HCT116 (cell line): Measurements from ENCODE around the gene PPP6R3. TPM values are rescaled to one million over a fixed set of nuclear protein-coding genes. Genes with fewer than 3 reads are reported as not detected.

ENCODE experiments used
- ATAC-seq: fragments of 200-7000 bp; cut with Tn5 transposase; 2 replicates; pipeline ENCODE4 v1.9.1; 2020; ENCODE audit warnings: mild to moderate bottlenecking, moderate library complexity
- BruUV-seq: library from RNA; stranded (reverse); fragments of 400-500 nt; replicated peaks from 2 replicates; lab custom pipeline; 2021; lab: Mats Ljungman, UMichigan
- CTCF ChIA-PET: fragments of 300-600 bp; sonication (Branson Sonifier 250); formaldehyde crosslinking; loops from one replicate; lab custom pipeline; 2021; ENCODE audit warnings: antibody characterized with exemption; lab: Charles Lee
- POLR2A ChIA-PET: fragments of 300-600, 350-600 bp; sonication (Branson Sonifier 250); formaldehyde crosslinking; loops from one replicate; lab custom pipeline; 2021; ENCODE audit warnings: antibody characterized with exemption; lab: Charles Lee
- RAD21 ChIA-PET, 2 experiments: fragments of 300-600 bp; sonication (Branson Sonifier 250); formaldehyde crosslinking; loops; one replicate each; lab custom pipeline; 2023; ENCODE audit warnings: low total read pairs in 2 of 2; ENCODE audit not compliant: uncharacterized antibody in 2 of 2, unreplicated experiment in 2 of 2, low non-redundant PET in 1 of 2; lab: Charles Lee
- DNase-seq: peaks from one replicate; pipeline ENCODE4 v3.0.0-alpha.2; 2010; ENCODE audit warnings: low read depth, low spot score
- H2AFZ ChIP-seq: fragments of 200-600 bp; shearing (Covaris generic), sonication (generic); 2 replicates; pipeline ENCODE4 v1.6.1; 2017; ENCODE audit warnings: low read depth, mixed run types, mixed read lengths, antibody characterized with exemption, low read length; ENCODE audit not compliant: poor library complexity, severe bottlenecking
- H3K27ac ChIP-seq: 2 replicates; pipeline ENCODE4 v1.5.1; 2012; ENCODE audit warnings: low read depth, low read length
- H3K27me3 ChIP-seq: fragments of 200-600 bp; sonication (generic); 2 replicates; pipeline ENCODE4 v1.6.1; 2016; ENCODE audit warnings: mixed run types, low read length, mixed read lengths; ENCODE audit not compliant: insufficient read depth
- H3K36me3 ChIP-seq, 2 experiments: fragments of 200-500 bp in 1 of 2; fragments of 200-600 bp in 1 of 2; sonication (Bioruptor generic) in 1 of 2; sonication (generic) in 1 of 2; 2 replicates each; pipeline versions ENCODE4 v1.5.1 to v1.6.1; 2014 to 2016; ENCODE audit warnings: low read length in 2 of 2, inconsistent platforms in 1 of 2, mixed read lengths in 1 of 2, mixed run types in 1 of 2; ENCODE audit not compliant: insufficient read depth in 2 of 2, control insufficient read depth in 1 of 2
- H3K4me1 ChIP-seq, 2 experiments: fragments of 200-600 bp in 1 of 2; sonication (generic) in 1 of 2; 2 replicates each; pipeline versions ENCODE4 v1.5.1 to v1.6.1; 2012 to 2017; ENCODE audit warnings: low read length in 2 of 2, inconsistent platforms in 1 of 2, mild to moderate bottlenecking in 1 of 2, mixed read lengths in 1 of 2, mixed run types in 1 of 2, moderate library complexity in 1 of 2; ENCODE audit not compliant: insufficient read depth in 2 of 2, control insufficient read depth in 1 of 2
- H3K4me2 ChIP-seq: fragments of 200-600 bp; sonication (generic); 2 replicates; pipeline ENCODE4 v1.6.1; 2017; ENCODE audit warnings: mixed run types, low read length, mixed read lengths
- H3K4me3 ChIP-seq, 2 experiments: fragments of 200-600 bp in 1 of 2; sonication (generic) in 1 of 2; replicated peaks in 1 of 2; 2 replicates each; pipeline ENCODE4 v1.5.1; 2011 to 2016; ENCODE audit warnings: low read length in 2 of 2, control low read depth in 1 of 2, low read depth in 1 of 2, mild to moderate bottlenecking in 1 of 2, mixed read lengths in 1 of 2, mixed run types in 1 of 2
- H3K79me2 ChIP-seq: fragments of 200-600 bp; sonication (generic); 2 replicates; pipeline ENCODE4 v1.6.1; 2017; ENCODE audit warnings: mild to moderate bottlenecking, mixed run types, low read length, moderate library complexity, mixed read lengths; ENCODE audit not compliant: insufficient read depth
- H3K9ac ChIP-seq: fragments of 200-600 bp; sonication (generic); 2 replicates; pipeline ENCODE4 v1.6.1; 2016; ENCODE audit warnings: low read length, mixed read lengths
- H3K9me2 ChIP-seq: fragments of 200-600 bp; sonication (generic), shearing (Covaris generic); 2 replicates; pipeline ENCODE4 v1.6.1; 2017; ENCODE audit warnings: mixed run types, mild to moderate bottlenecking, moderate library complexity; ENCODE audit not compliant: insufficient read depth
- H3K9me3 ChIP-seq, 2 experiments: fragments of 200-500 bp in 1 of 2; fragments of 200-600 bp in 1 of 2; sonication (Bioruptor generic) in 1 of 2; sonication (generic) in 1 of 2; 2 replicates each; pipeline ENCODE4 v1.6.1; 2014 to 2017; ENCODE audit warnings: low read length in 2 of 2, mixed read lengths in 2 of 2, inconsistent platforms in 1 of 2, low read depth in 1 of 2, mild to moderate bottlenecking in 1 of 2, mixed run types in 1 of 2, moderate library complexity in 1 of 2; ENCODE audit not compliant: control insufficient read depth in 1 of 2, insufficient read depth in 1 of 2
- H4K20me1 ChIP-seq: fragments of 200-600 bp; sonication (generic), shearing (Covaris generic); 2 replicates; pipeline ENCODE4 v1.6.1; 2017; ENCODE audit warnings: mixed run types, mild to moderate bottlenecking, moderate library complexity; ENCODE audit not compliant: insufficient read depth
- CBX3 ChIP-seq: IDR thresholded peaks from 2 replicates; pipeline ENCODE4 v1.6.1; 2012; ENCODE audit warnings: low read depth
- CEBPB ChIP-seq: IDR thresholded peaks from 2 replicates; pipeline ENCODE4 v1.6.1; 2012; ENCODE audit warnings: low read depth
- EGR1 ChIP-seq: IDR thresholded peaks from 2 replicates; pipeline ENCODE4 v1.6.1; 2012; ENCODE audit warnings: low read depth
- ELF1 ChIP-seq: IDR thresholded peaks from 2 replicates; pipeline ENCODE4 v1.6.1; 2012; ENCODE audit warnings: low read depth, borderline replicate concordance
- POLR2A ChIP-seq: IDR thresholded peaks from 2 replicates; pipeline ENCODE4 v1.7.0; 2011; ENCODE audit warnings: borderline replicate concordance; ENCODE audit not compliant: insufficient read depth, insufficient read length; ENCODE audit errors: extremely low read depth
- POLR2AphosphoS5 ChIP-seq: IDR thresholded peaks from 2 replicates; pipeline ENCODE4 v1.6.1; 2011; ENCODE audit warnings: mild to moderate bottlenecking, low read depth, low read length, moderate library complexity
- SP1 ChIP-seq: IDR thresholded peaks from 2 replicates; pipeline ENCODE4 v1.6.1; 2012; ENCODE audit warnings: low read depth
- TCF7L2 ChIP-seq: IDR thresholded peaks from 2 replicates; pipeline ENCODE4 v1.7.0; 2011; ENCODE audit warnings: borderline replicate concordance, inconsistent platforms; ENCODE audit not compliant: insufficient read depth, insufficient read length; ENCODE audit errors: extremely low read depth
- YY1 ChIP-seq: IDR thresholded peaks from 2 replicates; pipeline ENCODE4 v1.6.1; 2011; ENCODE audit warnings: low read length, low read depth, moderate library complexity, mild to moderate bottlenecking; ENCODE audit not compliant: insufficient replicate concordance; ENCODE audit errors: extremely low read depth
- ZNF274 ChIP-seq: fragments of 200-500 bp; sonication (Bioruptor generic); IDR thresholded peaks from 2 replicates; pipeline ENCODE4 v1.6.1; 2014; ENCODE audit warnings: mild to moderate bottlenecking, low read depth, low read length, inconsistent platforms
- intact Hi-C: fragments of 100-400 bp; cut with micrococcal nuclease; formaldehyde crosslinking; loops from 2 replicates; pipeline ENCODE4 v1.10.0; 2022
- total RNA-seq: library from RNA; stranded (reverse); gene quantifications from one replicate; pipeline ENCODE4 v1.2.1, GENCODE V29; 2021; ENCODE audit not compliant: unreplicated experiment
- TF ChIP-seq, protein P1 (sequence below): IDR thresholded peaks from 2 replicates; pipeline ENCODE4 v1.6.1; 2012
- TF ChIP-seq, protein P2 (sequence below): IDR thresholded peaks from 2 replicates; pipeline ENCODE4 v1.6.1; 2012

Gene PPP6R3
- total RNA-seq, 1 experiment from 2014 or later = 113 TPM

DNA sequence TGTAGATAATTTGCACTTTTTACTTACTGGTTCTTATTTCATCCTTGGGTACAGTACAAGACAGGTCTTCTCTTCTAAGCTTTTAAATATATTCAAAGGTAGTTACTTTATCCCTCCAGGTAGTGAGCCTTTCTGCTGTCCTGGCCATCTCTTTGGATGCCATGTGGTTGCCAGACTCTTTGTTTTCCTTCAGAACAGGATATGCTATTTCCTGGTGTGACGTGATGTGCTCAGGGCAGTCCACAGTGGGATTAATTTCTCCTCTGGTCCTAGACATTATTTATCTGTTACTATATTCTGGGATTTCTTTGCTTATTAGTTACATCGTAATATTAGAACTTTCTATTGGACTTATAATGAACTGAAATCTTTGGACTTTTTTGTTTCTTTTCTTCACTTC, 63.7 kb downstream of the PPP6R3 start:
- no peaks in the 10 kb centered on the region for H3K9me2 ChIP-seq
- POLR2A ChIA-PET = no interaction called here
- TF ChIP-seq TCF7L2 (no peak), SP1 (no peak), YY1 (no peak)
- TF ChIP-seq, protein P1, sequence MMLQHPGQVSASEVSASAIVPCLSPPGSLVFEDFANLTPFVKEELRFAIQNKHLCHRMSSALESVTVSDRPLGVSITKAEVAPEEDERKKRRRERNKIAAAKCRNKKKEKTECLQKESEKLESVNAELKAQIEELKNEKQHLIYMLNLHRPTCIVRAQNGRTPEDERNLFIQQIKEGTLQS = no peak
- TF ChIP-seq, protein P2, sequence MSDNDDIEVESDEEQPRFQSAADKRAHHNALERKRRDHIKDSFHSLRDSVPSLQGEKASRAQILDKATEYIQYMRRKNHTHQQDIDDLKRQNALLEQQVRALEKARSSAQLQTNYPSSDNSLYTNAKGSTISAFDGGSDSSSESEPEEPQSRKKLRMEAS = no peak
- TF ChIP-seq, all 23 proteins: peak for 0
- Histone ChIP-seq H3K4me2 (no peak overlapping the region), H4K20me1 (peaks cover 13% of the 10 kb centered on the region; the same call in 1 of the 2 replicates), H3K79me2 (peaks cover 99% of the 10 kb centered on the region), H3K9me3 (no peaks in the 10 kb centered on the region), H3K9ac (no peak overlapping the region), H3K27me3 (no peaks in the 10 kb centered on the region), H2AFZ (no peak overlapping the region), H3K4me3 (no peak overlapping the region), H3K27ac (no peak overlapping the region), H3K36me3 (peaks cover 31 to 65% of the 10 kb centered on the region in 2 experiments; a peak in 3 of 4 replicates), H3K4me1 (peaks cover 2 to 11% of the 10 kb centered on the region in 2 experiments; a peak in 2 of 4 replicates)
- ChIA-PET RAD21 (no interaction called here), CTCF (no interaction called here)
- no peak for ATAC-seq
- no TSS peak for BruUV-seq
- intact Hi-C loops = no loop called here
- no peak for DNase-seq

DNA sequence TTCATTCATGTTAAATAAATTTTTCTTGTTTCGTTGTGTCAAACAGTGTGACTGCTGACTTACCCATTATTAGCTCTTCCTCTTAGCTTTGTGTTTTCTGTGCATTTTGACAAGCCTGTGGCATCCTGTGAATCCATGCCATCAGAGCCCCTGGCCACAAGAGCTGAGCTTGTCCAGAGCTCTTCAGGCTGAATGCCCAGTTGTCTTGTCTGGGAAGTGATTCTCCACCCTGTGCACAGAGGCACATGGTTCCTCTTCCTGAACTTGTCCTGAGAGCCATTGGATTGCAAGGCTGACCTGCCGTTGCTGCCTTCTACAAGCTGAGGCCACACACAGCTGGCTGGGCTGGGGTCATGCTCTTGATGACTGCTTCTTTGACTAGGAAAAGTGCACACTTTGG, 64.1 kb downstream of the PPP6R3 start:
- no peak overlapping the region for H3K4me2 ChIP-seq
- CTCF ChIA-PET = no interaction called here
- intact Hi-C loops = no loop called here
- H4K20me1 ChIP-seq = peaks cover 9% of the 10 kb centered on the region; the same call in 1 of the 2 replicates
- no peak overlapping the region for H3K27ac ChIP-seq
- H3K9me2 ChIP-seq = no peaks in the 10 kb centered on the region
- BruUV-seq = no TSS peak
- no peaks in the 10 kb centered on the region for H3K27me3 ChIP-seq
- DNase-seq = no peak
- H3K9me3 ChIP-seq = no peaks in the 10 kb centered on the region
- RAD21 ChIA-PET = no interaction called here
- TF ChIP-seq, protein P1 = no peak
- TF ChIP-seq ZNF274 = no peak
- TF ChIP-seq CBX3 = no peak
- no peak for TF ChIP-seq POLR2A
- TF ChIP-seq POLR2AphosphoS5 = no peak
- no peak for TF ChIP-seq SP1
- no peak for TF ChIP-seq CEBPB
- TF ChIP-seq, protein P2 = no peak
- TF ChIP-seq ELF1 = no peak
- no peak for TF ChIP-seq EGR1
- TF ChIP-seq, all 23 proteins: peak for 0
- Histone ChIP-seq H3K4me1 (peaks cover 2 to 11% of the 10 kb centered on the region in 2 experiments; a peak in 2 of 4 replicates), H3K9ac (no peak overlapping the region), H3K36me3 (peaks cover 29 to 60% of the 10 kb centered on the region in 2 experiments; a peak in 3 of 4 replicates), H3K4me3 (no peak overlapping the region), H3K79me2 (peaks cover 99% of the 10 kb centered on the region), H2AFZ (no peak overlapping the region)
- POLR2A ChIA-PET = no interaction called here
- ATAC-seq = no peak
